Chondrocyte (in vitro differentiated cells): Measurements from ENCODE around the gene TFEC. TPM values are rescaled to one million over a fixed set of nuclear protein-coding genes. Genes with fewer than 3 reads are reported as not detected.
"Not testable (repeated sequence)": the region's sequence is repeated elsewhere in the genome, so short reads cannot be mapped to it uniquely, and the experiment has no call there.

ENCODE experiments used
- DNase-seq: peaks from one replicate; pipeline ENCODE4 v3.0.0; 2021; ENCODE audit warnings: mixed read lengths, low spot score
- H3K27ac Mint-ChIP-seq: one replicate; pipeline ENCODE4 v1.8.0; 2021; ENCODE audit warnings: mild to moderate bottlenecking, moderate library complexity, mixed read lengths; ENCODE audit not compliant: unreplicated experiment
- H3K27me3 Mint-ChIP-seq: 2 replicates; pipeline ENCODE4 v1.8.0; 2021; ENCODE audit warnings: low read depth, mixed read lengths
- H3K36me3 Mint-ChIP-seq: 2 replicates; pipeline ENCODE4 v1.8.0; 2021; ENCODE audit warnings: low read depth, mixed read lengths
- H3K4me1 Mint-ChIP-seq: 2 replicates; pipeline ENCODE4 v1.8.0; 2021; ENCODE audit warnings: low read depth, mild to moderate bottlenecking, mixed read lengths
- H3K4me3 Mint-ChIP-seq: one replicate; pipeline ENCODE4 v1.8.0; 2021; ENCODE audit warnings: mild to moderate bottlenecking, moderate library complexity, mixed read lengths; ENCODE audit not compliant: unreplicated experiment
- H3K9me3 Mint-ChIP-seq: 2 replicates; pipeline ENCODE4 v1.8.0; 2021; ENCODE audit warnings: low read depth, mixed read lengths
- CTCF ChIP-seq: fragments of 200-600 bp; sonication (generic); IDR thresholded peaks from 2 replicates; pipeline ENCODE4 v1.5.0; 2021; ENCODE audit warnings: antibody characterized with exemption, mild to moderate bottlenecking, moderate library complexity
- total RNA-seq: library from RNA; stranded (reverse); gene quantifications from 3 replicates; pipeline ENCODE4 v1.2.1, GENCODE V29; 2021

Gene TFEC
- total RNA-seq, 1 donor from 2014 or later = 0.17 TPM

GRCh38 chr7:116052006-116052405 lies 21.4 kb upstream of the TFEC start:
- Mint-ChIP-seq H3K4me3 (no peak overlapping the region), H3K9me3 (peaks cover 7% of the 10 kb centered on the region), H3K27me3 (peaks cover 11% of the 10 kb centered on the region), H3K4me1 (no peaks in the 10 kb centered on the region), H3K36me3 (peaks cover 2% of the 10 kb centered on the region), H3K27ac (no peak overlapping the region)
- DNase-seq = no peak
- TF ChIP-seq CTCF = no peak

- H3K27me3 Mint-ChIP-seq, H3K4me1 Mint-ChIP-seq, H3K4me3 Mint-ChIP-seq, H3K36me3 Mint-ChIP-seq, DNase-seq, H3K27ac Mint-ChIP-seq: not testable (repeated sequence)
- peaks cover 10% of the 10 kb centered on the region for H3K9me3 Mint-ChIP-seq
Measured at GRCh38 chr7:116047261-116047660, 16.7 kb upstream of the TFEC start.

- Mint-ChIP-seq H3K27me3 (peaks cover 4% of the 10 kb centered on the region), H3K4me1 (peaks cover 3% of the 10 kb centered on the region), H3K36me3 (peaks cover 2% of the 10 kb centered on the region), H3K4me3 (no peak overlapping the region), H3K9me3 (peaks cover 10% of the 10 kb centered on the region), H3K27ac (no peak overlapping the region)
- no peak for TF ChIP-seq CTCF
- no peak for DNase-seq
Measured at GRCh38 chr7:116045532-116045931, 15.0 kb upstream of the TFEC start.

DNA sequence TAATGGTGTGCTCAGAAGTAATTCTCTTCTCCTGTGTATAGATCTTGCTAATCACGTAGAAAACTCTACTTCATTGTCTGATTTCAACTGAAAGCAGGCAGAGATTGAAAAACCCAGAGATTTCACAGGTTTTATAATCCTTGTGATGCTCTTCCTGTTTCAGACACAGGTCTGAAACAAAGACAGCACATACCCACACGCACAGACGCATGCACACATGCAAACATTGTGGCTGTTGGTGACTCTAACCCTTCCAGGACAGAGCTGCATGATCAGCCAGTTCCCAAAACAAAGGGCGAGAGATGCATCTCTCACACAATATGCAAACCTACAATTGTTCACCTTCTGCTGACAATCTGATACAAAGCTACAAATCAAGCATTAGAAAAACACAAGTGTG lies 11.1 kb upstream of the TFEC start:
- TF ChIP-seq CTCF = no peak
- Mint-ChIP-seq H3K36me3 (no peaks in the 10 kb centered on the region), H3K27ac (no peak overlapping the region), H3K4me3 (no peak overlapping the region), H3K9me3 (peaks cover 4% of the 10 kb centered on the region), H3K4me1 (peaks cover 3% of the 10 kb centered on the region), H3K27me3 (peaks cover 4% of the 10 kb centered on the region)
- no peak for DNase-seq

GRCh38 chr7:116037401-116037800 lies 6.8 kb upstream of the TFEC start:
- no peak for TF ChIP-seq CTCF
- Mint-ChIP-seq H3K4me3 (no peak overlapping the region), H3K27ac (no peak overlapping the region), H3K36me3 (no peaks in the 10 kb centered on the region), H3K27me3 (peaks cover 4% of the 10 kb centered on the region), H3K9me3 (no peaks in the 10 kb centered on the region), H3K4me1 (no peaks in the 10 kb centered on the region)
- DNase-seq = no peak

DNA sequence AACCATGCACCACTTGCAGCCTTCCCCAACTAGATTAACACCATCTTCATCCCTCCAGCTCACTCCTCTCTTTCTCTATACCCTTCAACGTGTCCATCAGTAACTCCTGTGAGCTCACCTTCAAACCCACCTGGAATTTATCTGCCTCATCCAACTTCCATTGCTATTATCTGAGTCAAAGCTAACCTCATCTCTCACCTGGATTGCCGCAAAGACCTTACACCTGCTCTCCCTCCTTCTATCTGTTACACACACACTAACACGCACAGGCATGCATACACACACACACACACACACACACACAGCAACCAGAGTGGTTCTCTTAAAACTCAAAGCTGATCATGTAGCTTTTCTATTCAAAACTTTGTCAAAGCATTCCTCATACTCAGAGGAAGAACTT lies 3.8 kb upstream of the TFEC start:
- no peaks in the 10 kb centered on the region for H3K36me3 Mint-ChIP-seq
- no peaks in the 10 kb centered on the region for H3K9me3 Mint-ChIP-seq
- H3K27me3 Mint-ChIP-seq = no peaks in the 10 kb centered on the region
- H3K27ac Mint-ChIP-seq = no peak overlapping the region
- peaks cover 7% of the 10 kb centered on the region for H3K4me1 Mint-ChIP-seq
- DNase-seq = no peak
- no peak for TF ChIP-seq CTCF
- no peak overlapping the region for H3K4me3 Mint-ChIP-seq
